ENCODE data around the gene PEBP1. TPM values are rescaled to one million over a fixed set of nuclear protein-coding genes. Genes with fewer than 3 reads are reported as not detected.

Gene PEBP1
- total RNA-seq, 3 donors from 2014 or later: 122 to 212 (median 189) TPM

GRCh38 chr12:118164798-118165486, 29.0 kb downstream of the PEBP1 start:
- TF ChIP-seq CTCF (IDR thresholded peaks at IDR 0.05): no peak
- peak; percentile 30 for ATAC-seq
- Histone ChIP-seq H3K4me1 (ENCODE audit: low read depth) (no peaks in the 10 kb centered on the region), H3K4me3 (no peak overlapping the region), H3K9me3 (no peaks in the 10 kb centered on the region), H3K36me3 (ENCODE audit: low read depth) (no peaks in the 10 kb centered on the region)
- DNase-seq: peak in 1 of 3 donors; percentile 41
- intact Hi-C loops (cut with DNase I, micrococcal nuclease): no loop called here

DNA sequence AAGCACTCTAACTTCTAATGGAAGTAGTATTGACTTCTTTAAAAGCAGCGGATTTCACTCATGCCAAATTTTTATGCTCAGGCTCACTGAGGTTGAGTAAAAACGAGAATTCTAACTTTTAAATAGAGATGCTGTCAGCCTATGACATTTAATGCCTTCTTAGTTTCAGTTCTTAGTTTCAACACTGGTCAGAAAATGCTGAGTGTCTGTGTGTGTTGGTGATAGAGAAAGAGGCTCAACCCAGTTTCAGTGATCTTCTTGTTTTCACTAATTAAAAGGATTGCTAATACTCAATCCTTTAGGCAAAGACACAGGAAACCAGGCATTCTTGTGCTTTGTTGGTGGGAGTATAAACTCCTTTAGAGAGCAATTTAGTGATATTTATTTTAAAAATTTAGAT, 31.0 kb downstream of the PEBP1 start:
- Histone ChIP-seq H3K36me3 (ENCODE audit: low read depth) (no peaks in the 10 kb centered on the region), H3K9me3 (no peaks in the 10 kb centered on the region), H3K4me3 (no peak overlapping the region), H3K4me1 (ENCODE audit: low read depth) (no peaks in the 10 kb centered on the region)
- ATAC-seq: no peak
- intact Hi-C loops (cut with DNase I, micrococcal nuclease): no loop called here
- no peak for DNase-seq
- no peak for TF ChIP-seq CTCF (IDR thresholded peaks at IDR 0.05)

- TF ChIP-seq CTCF (IDR thresholded peaks at IDR 0.05): no peak
- intact Hi-C loops (cut with DNase I, micrococcal nuclease): no loop called here
- Histone ChIP-seq H3K36me3 (ENCODE audit: low read depth) (peaks cover 9% of the 10 kb centered on the region), H3K9me3 (no peaks in the 10 kb centered on the region), H3K4me1 (ENCODE audit: low read depth) (no peaks in the 10 kb centered on the region), H3K4me3 (no peak overlapping the region)
- DNase-seq (no peak), ATAC-seq (peak; percentile 24)
Measured at GRCh38 chr12:118175823-118176447, 40.0 kb downstream of the PEBP1 start.

GRCh38 chr12:118183155-118183554, 47.2 kb downstream of the PEBP1 start:
- TF ChIP-seq CTCF (IDR thresholded peaks at IDR 0.05): no peak
- DNase-seq (no peak), ATAC-seq (no peak)
- peaks cover 4% of the 10 kb centered on the region for H3K36me3 ChIP-seq (ENCODE audit: low read depth)
- no peaks in the 10 kb centered on the region for H3K9me3 ChIP-seq
- intact Hi-C loops (cut with DNase I, micrococcal nuclease): loop anchor here (5.0 to 10.0 kb wide), 2 partner anchors 192 to 194 kb away; partner anchors contain the start of genes SUDS3 (in 2 of the 2) and TAOK3 (in 1 of the 2)
- peaks cover 7% of the 10 kb centered on the region for H3K4me1 ChIP-seq (ENCODE audit: low read depth)
- no peak overlapping the region for H3K4me3 ChIP-seq

- ATAC-seq: no peak
- Histone ChIP-seq H3K36me3 (ENCODE audit: low read depth) (peaks cover 4% of the 10 kb centered on the region), H3K4me3 (no peak overlapping the region), H3K4me1 (ENCODE audit: low read depth) (peaks cover 7% of the 10 kb centered on the region), H3K9me3 (no peaks in the 10 kb centered on the region)
- intact Hi-C loops (cut with DNase I, micrococcal nuclease): loop anchor here (5.0 to 10.0 kb wide), 2 partner anchors 191 to 194 kb away; partner anchors contain the start of genes SUDS3 (in 2 of the 2) and TAOK3 (in 1 of the 2)
- TF ChIP-seq CTCF (IDR thresholded peaks at IDR 0.05): no peak
- DNase-seq: no peak
Measured at GRCh38 chr12:118183711-118184110, 47.8 kb downstream of the PEBP1 start.

All from mucosa of descending colon (tissue), 3 donors.